DND-41 (cell line): ENCODE measurements around the gene MAGEC3.

Experiments used
- EZH2 ChIP-seq: IDR thresholded peaks from 3 replicates; pipeline ENCODE4 v1.6.1; 2012; ENCODE audit warnings: borderline replicate concordance, low read depth, mild to moderate bottlenecking, moderate library complexity, low read length, inconsistent platforms; ENCODE audit not compliant: severe bottlenecking
- TF ChIP-seq, protein P1 (sequence below): IDR thresholded peaks from 2 replicates; pipeline ENCODE4 v1.5.1; 2012; ENCODE audit warnings: borderline replicate concordance, low read length, moderate library complexity, mild to moderate bottlenecking; ENCODE audit not compliant: poor library complexity, severe bottlenecking; ENCODE audit errors: extremely low read depth

DNA sequence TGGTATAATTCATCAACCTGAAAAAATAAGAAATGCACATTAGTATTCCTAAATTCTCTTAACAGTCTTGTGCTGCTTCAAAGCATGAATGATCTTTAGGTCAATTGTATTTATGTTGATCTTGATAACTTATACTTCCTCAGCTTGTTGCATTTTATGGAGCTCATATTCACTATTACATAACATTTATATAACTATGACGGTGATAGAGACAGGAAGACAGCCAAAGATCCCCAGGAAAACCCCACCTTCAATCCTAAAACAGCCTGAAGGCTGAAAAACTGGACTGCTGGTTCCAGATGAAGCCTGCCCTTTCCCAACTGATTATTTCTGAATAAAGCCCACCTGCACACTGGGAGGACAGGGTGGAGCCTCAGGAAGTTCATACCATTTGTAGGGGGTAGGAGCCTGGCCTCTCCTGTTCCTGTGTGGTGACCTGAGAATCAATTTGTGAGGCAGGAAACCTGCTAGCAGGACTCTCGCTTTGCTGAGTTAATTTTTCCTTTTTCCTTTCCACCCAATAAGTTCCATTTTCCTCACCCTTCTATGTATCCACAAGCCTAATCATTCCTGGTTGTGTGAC lies 96.0 kb downstream of the MAGEC3 start:
- TF ChIP-seq, protein P1, sequence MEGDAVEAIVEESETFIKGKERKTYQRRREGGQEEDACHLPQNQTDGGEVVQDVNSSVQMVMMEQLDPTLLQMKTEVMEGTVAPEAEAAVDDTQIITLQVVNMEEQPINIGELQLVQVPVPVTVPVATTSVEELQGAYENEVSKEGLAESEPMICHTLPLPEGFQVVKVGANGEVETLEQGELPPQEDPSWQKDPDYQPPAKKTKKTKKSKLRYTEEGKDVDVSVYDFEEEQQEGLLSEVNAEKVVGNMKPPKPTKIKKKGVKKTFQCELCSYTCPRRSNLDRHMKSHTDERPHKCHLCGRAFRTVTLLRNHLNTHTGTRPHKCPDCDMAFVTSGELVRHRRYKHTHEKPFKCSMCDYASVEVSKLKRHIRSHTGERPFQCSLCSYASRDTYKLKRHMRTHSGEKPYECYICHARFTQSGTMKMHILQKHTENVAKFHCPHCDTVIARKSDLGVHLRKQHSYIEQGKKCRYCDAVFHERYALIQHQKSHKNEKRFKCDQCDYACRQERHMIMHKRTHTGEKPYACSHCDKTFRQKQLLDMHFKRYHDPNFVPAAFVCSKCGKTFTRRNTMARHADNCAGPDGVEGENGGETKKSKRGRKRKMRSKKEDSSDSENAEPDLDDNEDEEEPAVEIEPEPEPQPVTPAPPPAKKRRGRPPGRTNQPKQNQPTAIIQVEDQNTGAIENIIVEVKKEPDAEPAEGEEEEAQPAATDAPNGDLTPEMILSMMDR = no peak
- no peak for TF ChIP-seq EZH2
